HEK293 (cell line): ENCODE measurements around the gene SLC7A6.

ENCODE experiments used
- CTCF ChIA-PET: fragments of 350-600 bp; formaldehyde crosslinking; extraction: SDS; loops from one replicate; lab custom pipeline; 2021; ENCODE audit warnings: antibody characterized with exemption; lab: Yijun Ruan, JAX
- POLR2A ChIA-PET: fragments of 300-600 bp; formaldehyde crosslinking; extraction: SDS; loops from one replicate; lab custom pipeline; 2020; ENCODE audit warnings: antibody characterized with exemption, inconsistent platforms; lab: Yijun Ruan, JAX
- H3K27ac ChIP-seq: fragments of 200-500 bp; sonication (Bioruptor generic); 2 replicates; pipeline ENCODE4 v1.5.1; 2014; ENCODE audit warnings: low read depth, low read length, control low read depth, inconsistent platforms; ENCODE audit errors: extremely low read depth
- H3K36me3 ChIP-seq, 2 experiments: fragments of 200-500 bp in 1 of 2; sonication (Bioruptor generic) in 1 of 2; 1 replicate in 1 of 2; 2 replicates in 1 of 2; pipeline ENCODE4 v1.5.1; 2014 to 2017; ENCODE audit warnings: inconsistent platforms in 2 of 2, low read length in 2 of 2; ENCODE audit not compliant: control insufficient read depth in 2 of 2, insufficient read depth in 1 of 2
- H3K4me1 ChIP-seq: fragments of 200-500 bp; sonication (Bioruptor generic); 2 replicates; pipeline ENCODE4 v1.5.1; 2014; ENCODE audit warnings: mild to moderate bottlenecking, low read length, inconsistent platforms; ENCODE audit not compliant: control insufficient read depth, insufficient read depth
- H3K4me3 ChIP-seq: 2 replicates; pipeline ENCODE4 v1.5.1; 2011; ENCODE audit warnings: low read depth, mild to moderate bottlenecking, control low read depth, low read length, moderate library complexity
- H3K9me3 ChIP-seq: fragments of 200-500 bp; sonication (Bioruptor generic); 2 replicates; pipeline ENCODE4 v1.5.1; 2014; ENCODE audit warnings: low read depth, low read length, inconsistent platforms; ENCODE audit not compliant: control insufficient read depth, insufficient read depth
- BCL11B ChIP-seq: fragments of 450-650 bp; formaldehyde crosslinking; IDR thresholded peaks from 2 replicates; pipeline ENCODE4 v1.5.1; 2016; ENCODE audit warnings: low read depth, missing biosample characterization, missing genetic modification characterization
- GLI2 ChIP-seq: fragments of 450-650 bp; formaldehyde crosslinking; IDR thresholded peaks from 2 replicates; pipeline ENCODE4; 2017; ENCODE audit warnings: missing biosample characterization, missing genetic modification characterization, low read depth, borderline replicate concordance
- GLI4 ChIP-seq: fragments of 450-650 bp; formaldehyde crosslinking; IDR thresholded peaks from 2 replicates; pipeline ENCODE4 v1.5.1; 2016; ENCODE audit warnings: missing biosample characterization, missing genetic modification characterization
- PRDM1 ChIP-seq: fragments of 450-650 bp; formaldehyde crosslinking; IDR thresholded peaks from 2 replicates; pipeline ENCODE4; 2016; ENCODE audit warnings: missing biosample characterization, missing genetic modification characterization
- REPIN1 ChIP-seq: fragments of 450-650 bp; formaldehyde crosslinking; IDR thresholded peaks from 2 replicates; pipeline ENCODE4 v1.5.1; 2017; ENCODE audit warnings: missing biosample characterization, missing genetic modification characterization, low read depth
- ZBTB1 ChIP-seq: fragments of 450-650 bp; formaldehyde crosslinking; IDR thresholded peaks from 2 replicates; pipeline ENCODE4 v1.5.1; 2016; ENCODE audit warnings: missing biosample characterization, missing genetic modification characterization
- ZBTB48 ChIP-seq: fragments of 450-650 bp; formaldehyde crosslinking; IDR thresholded peaks from 2 replicates; pipeline ENCODE4 v1.5.1; 2016; ENCODE audit warnings: missing biosample characterization, missing genetic modification characterization
- ZBTB6 ChIP-seq: fragments of 450-650 bp; formaldehyde crosslinking; IDR thresholded peaks from 2 replicates; pipeline ENCODE4 v1.5.1; 2017; ENCODE audit warnings: missing biosample characterization, missing genetic modification characterization
- ZNF133 ChIP-seq: fragments of 450-650 bp; formaldehyde crosslinking; IDR thresholded peaks from 2 replicates; pipeline ENCODE4 v1.5.1; 2016; ENCODE audit warnings: missing biosample characterization, missing genetic modification characterization
- ZNF184 ChIP-seq: fragments of 450-650 bp; IDR thresholded peaks from 2 replicates; pipeline ENCODE4 v1.5.1; 2018; ENCODE audit warnings: missing biosample characterization, mild to moderate bottlenecking, missing genetic modification characterization
- ZNF214 ChIP-seq: fragments of 450-650 bp; formaldehyde crosslinking; IDR thresholded peaks from 2 replicates; pipeline ENCODE4 v1.5.1; 2017; ENCODE audit warnings: missing biosample characterization, mild to moderate bottlenecking, missing genetic modification characterization, borderline replicate concordance
- ZNF266 ChIP-seq: fragments of 450-650 bp; formaldehyde crosslinking; IDR thresholded peaks from 2 replicates; pipeline ENCODE4 v1.5.1; 2016; ENCODE audit warnings: missing biosample characterization, missing genetic modification characterization, low read depth
- ZNF274 ChIP-seq, 2 experiments: fragments of 200-500 bp in 1 of 2; fragments of 450-650 bp in 1 of 2; sonication (Bioruptor generic) in 1 of 2; formaldehyde crosslinking in 1 of 2; IDR thresholded peaks; 2 replicates each; pipeline versions ENCODE4 v1.5.1 to v1.6.1; 2014 to 2016; ENCODE audit warnings: borderline replicate concordance in 1 of 2, inconsistent platforms in 1 of 2, low read length in 1 of 2, missing biosample characterization in 1 of 2, missing genetic modification characterization in 1 of 2
- ZNF302 ChIP-seq: fragments of 450-650 bp; formaldehyde crosslinking; IDR thresholded peaks from 2 replicates; pipeline ENCODE4 v1.5.1; 2016; ENCODE audit warnings: missing biosample characterization, missing genetic modification characterization, low read depth
- ZNF324 ChIP-seq: fragments of 450-650 bp; formaldehyde crosslinking; IDR thresholded peaks from 2 replicates; pipeline ENCODE4 v1.5.1; 2016; ENCODE audit warnings: missing biosample characterization, missing genetic modification characterization
- ZNF426 ChIP-seq: fragments of 450-650 bp; formaldehyde crosslinking; IDR thresholded peaks from 2 replicates; pipeline ENCODE4 v1.5.1; 2017; ENCODE audit warnings: missing biosample characterization, missing genetic modification characterization, mild to moderate bottlenecking, inconsistent platforms, moderate library complexity
- ZNF514 ChIP-seq: fragments of 450-650 bp; formaldehyde crosslinking; IDR thresholded peaks from 2 replicates; pipeline ENCODE4 v1.5.1; 2016; ENCODE audit warnings: missing biosample characterization, missing genetic modification characterization
- ZNF544 ChIP-seq: fragments of 450-650 bp; formaldehyde crosslinking; IDR thresholded peaks from 2 replicates; pipeline ENCODE4 v1.5.0; 2017; ENCODE audit warnings: missing biosample characterization, missing genetic modification characterization
- ZNF561 ChIP-seq: fragments of 450-650 bp; IDR thresholded peaks from 2 replicates; pipeline ENCODE4 v1.5.1; 2018; ENCODE audit warnings: missing biosample characterization, missing genetic modification characterization, borderline replicate concordance
- ZNF571 ChIP-seq: fragments of 450-650 bp; formaldehyde crosslinking; IDR thresholded peaks from 2 replicates; pipeline ENCODE4 v1.5.0; 2017; ENCODE audit warnings: missing biosample characterization, missing genetic modification characterization
- ZNF580 ChIP-seq: fragments of 450-650 bp; formaldehyde crosslinking; IDR thresholded peaks from 2 replicates; pipeline ENCODE4 v1.5.1; 2016; ENCODE audit warnings: missing biosample characterization, missing genetic modification characterization
- ZNF645 ChIP-seq: fragments of 450-650 bp; formaldehyde crosslinking; IDR thresholded peaks from 2 replicates; pipeline ENCODE4; 2016; ENCODE audit warnings: missing biosample characterization, missing genetic modification characterization
- ZNF658 ChIP-seq: fragments of 450-650 bp; formaldehyde crosslinking; IDR thresholded peaks from 2 replicates; pipeline ENCODE4; 2016; ENCODE audit warnings: missing biosample characterization, missing genetic modification characterization
- ZNF76 ChIP-seq: fragments of 450-650 bp; formaldehyde crosslinking; IDR thresholded peaks from 2 replicates; pipeline ENCODE4; 2016; ENCODE audit warnings: low read depth, missing biosample characterization, missing genetic modification characterization, borderline replicate concordance

SLC7A6 gene

GRCh38 chr16:68281368-68282063, 17.2 kb downstream of the SLC7A6 start:
- TF ChIP-seq ZNF571 (tag by site-specific recombination) = no peak
- TF ChIP-seq GLI4 = no peak
- no peak for TF ChIP-seq ZNF514 (tag by site-specific recombination)
- TF ChIP-seq ZNF580 (tag by site-specific recombination) = no peak
- TF ChIP-seq, all 188 proteins: peak for 0
- no peak overlapping the region for H3K4me3 ChIP-seq
- ChIA-PET CTCF (no interaction called here), POLR2A (no interaction called here)
- H3K27ac ChIP-seq = no peak overlapping the region
- H3K4me1 ChIP-seq = no peaks in the 10 kb centered on the region
- no peaks in the 10 kb centered on the region for H3K9me3 ChIP-seq
- H3K36me3 ChIP-seq = peaks cover 24 to 48% of the 10 kb centered on the region in 2 experiments; a peak in 2 of 3 replicates

- H3K27ac ChIP-seq = no peak overlapping the region
- H3K4me3 ChIP-seq = no peak overlapping the region
- peaks cover 20 to 53% of the 10 kb centered on the region in 2 experiments; a peak in 2 of 3 replicates for H3K36me3 ChIP-seq
- ChIA-PET POLR2A (interaction anchor here (1.0 kb wide), 1 partner anchor 8 kb away, joined by 4 read pairs; no protein-coding TSS in a partner anchor), CTCF (no interaction called here)
- H3K9me3 ChIP-seq = no peaks in the 10 kb centered on the region
- TF ChIP-seq PRDM1 (no peak), ZNF133 (tag by site-specific recombination) (no peak), GLI2 (tag by site-specific recombination) (no peak)
- H3K4me1 ChIP-seq = no peaks in the 10 kb centered on the region
Measured at GRCh38 chr16:68282064-68282452, 17.7 kb downstream of the SLC7A6 start.

- no peaks in the 10 kb centered on the region for H3K4me1 ChIP-seq
- TF ChIP-seq ZNF266 (tag by site-specific recombination) = no peak
- no peak for TF ChIP-seq ZNF324 (tag by site-specific recombination)
- TF ChIP-seq ZBTB6 (tag by site-specific recombination) = no peak
- no peak for TF ChIP-seq ZNF544 (tag by site-specific recombination)
- TF ChIP-seq BCL11B = no peak
- no peak for TF ChIP-seq ZNF426 (tag by site-specific recombination)
- no peak for TF ChIP-seq ZBTB1 (tag by site-specific recombination)
- no peak for TF ChIP-seq REPIN1 (tag by site-specific recombination)
- no peak for TF ChIP-seq GLI2 (tag by site-specific recombination)
- TF ChIP-seq ZNF561 (tag by site-specific recombination) = no peak
- TF ChIP-seq ZNF184 (tag by site-specific recombination) = no peak
- no peak for TF ChIP-seq ZNF302 (tag by site-specific recombination)
- no peak for TF ChIP-seq ZNF76 (tag by site-specific recombination)
- TF ChIP-seq ZBTB48 = no peak
- no peak for TF ChIP-seq ZNF658 (tag by site-specific recombination)
- no peak for TF ChIP-seq ZNF274 (IDR thresholded peaks at IDR 0.05; ENCODE audit: low read length)
- no peak for TF ChIP-seq ZNF274 (tag by site-specific recombination; IDR thresholded peaks at IDR 0.05; ENCODE audit: borderline replicate concordance)
- no peak for TF ChIP-seq ZNF214 (tag by site-specific recombination)
- no peak for TF ChIP-seq ZNF645 (tag by site-specific recombination)
- CTCF ChIA-PET = interaction anchor here (1.1 to 2.8 kb wide), 3 partner anchors 17 to 22 kb away, joined by 3 to 14 read pairs (median 5); partner anchors contain the start of gene SLC7A6
- POLR2A ChIA-PET = interaction anchor here (0.7 kb wide), 1 partner anchor 28 kb away, joined by 3 read pairs; the partner anchor contains the start of genes PRMT7 and SLC7A6OS
- H3K9me3 ChIP-seq = no peaks in the 10 kb centered on the region
- H3K36me3 ChIP-seq = peaks cover 20 to 65% of the 10 kb centered on the region in 2 experiments; a peak in 2 of 3 replicates
- no peak overlapping the region for H3K27ac ChIP-seq
- no peak overlapping the region for H3K4me3 ChIP-seq
Measured at GRCh38 chr16:68283346-68283745, 19.0 kb downstream of the SLC7A6 start.
